VCaP (cell line): ENCODE results near the gene RAB8B.

Experiments used
- H3K27ac ChIP-seq: fragments of 450-650 bp; 2 replicates; pipeline ENCODE4 v1.5.1; 2017
- CTCF ChIP-seq: fragments of 450-650 bp; conservative IDR thresholded peaks from 2 replicates; pipeline ENCODE4 v1.5.1; 2017; ENCODE audit warnings: mild to moderate bottlenecking, moderate library complexity

The RAB8B gene

GRCh38 chr15:63211092-63211490, 21.7 kb downstream of the RAB8B start:
- peak overlapping the region; percentile 99 for H3K27ac ChIP-seq
- no peak for TF ChIP-seq CTCF

GRCh38 chr15:63211549-63211948, 22.1 kb downstream of the RAB8B start:
- TF ChIP-seq CTCF, result no peak
- H3K27ac ChIP-seq, result peak overlapping the region; percentile 99

DNA sequence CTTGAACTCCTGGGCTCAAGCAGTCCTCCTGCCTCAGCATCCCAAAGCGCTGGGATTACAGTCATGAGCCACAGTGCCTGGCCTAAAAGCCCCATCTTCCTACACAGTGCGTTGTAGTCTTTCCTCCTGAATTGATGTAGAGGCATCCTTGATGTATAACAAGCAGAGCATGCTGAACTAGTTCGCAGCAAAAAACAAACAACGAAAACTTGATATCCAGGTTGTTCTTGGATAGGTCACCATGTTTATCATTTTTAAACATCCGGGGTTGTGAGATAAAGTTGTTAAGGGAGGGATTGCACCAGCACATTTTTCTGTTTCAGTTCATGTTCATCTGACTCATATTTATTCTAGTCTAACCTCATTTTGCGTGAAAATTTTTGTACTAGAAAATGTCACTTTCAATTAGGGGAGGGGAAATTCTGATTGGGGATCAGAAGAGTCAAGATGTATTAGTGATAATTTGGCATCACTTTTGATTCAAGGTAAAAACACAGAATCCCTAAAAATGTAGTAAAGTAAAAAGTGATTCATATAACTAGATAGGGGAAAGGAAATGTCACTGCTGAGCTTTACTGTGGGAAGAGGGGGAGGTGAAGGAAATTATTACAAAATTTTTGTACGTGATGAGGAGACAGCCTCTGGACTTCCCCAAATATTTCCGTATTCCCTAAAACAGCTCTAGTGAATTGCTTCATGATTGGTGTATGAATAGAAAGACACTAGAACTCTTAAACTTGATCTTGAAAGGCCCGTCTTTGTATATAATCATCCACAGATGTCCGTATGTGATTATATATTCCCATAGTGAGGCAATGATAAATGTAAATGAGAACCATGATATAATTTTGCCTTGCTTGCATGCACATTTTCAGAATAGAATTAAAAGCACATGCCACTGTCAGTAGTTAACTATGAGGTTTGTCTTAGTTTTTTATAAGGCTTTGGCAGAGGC, 22.9 kb downstream of the RAB8B start:
- H3K27ac ChIP-seq, result peak overlapping the region; percentile 99
- TF ChIP-seq CTCF, result no peak

DNA sequence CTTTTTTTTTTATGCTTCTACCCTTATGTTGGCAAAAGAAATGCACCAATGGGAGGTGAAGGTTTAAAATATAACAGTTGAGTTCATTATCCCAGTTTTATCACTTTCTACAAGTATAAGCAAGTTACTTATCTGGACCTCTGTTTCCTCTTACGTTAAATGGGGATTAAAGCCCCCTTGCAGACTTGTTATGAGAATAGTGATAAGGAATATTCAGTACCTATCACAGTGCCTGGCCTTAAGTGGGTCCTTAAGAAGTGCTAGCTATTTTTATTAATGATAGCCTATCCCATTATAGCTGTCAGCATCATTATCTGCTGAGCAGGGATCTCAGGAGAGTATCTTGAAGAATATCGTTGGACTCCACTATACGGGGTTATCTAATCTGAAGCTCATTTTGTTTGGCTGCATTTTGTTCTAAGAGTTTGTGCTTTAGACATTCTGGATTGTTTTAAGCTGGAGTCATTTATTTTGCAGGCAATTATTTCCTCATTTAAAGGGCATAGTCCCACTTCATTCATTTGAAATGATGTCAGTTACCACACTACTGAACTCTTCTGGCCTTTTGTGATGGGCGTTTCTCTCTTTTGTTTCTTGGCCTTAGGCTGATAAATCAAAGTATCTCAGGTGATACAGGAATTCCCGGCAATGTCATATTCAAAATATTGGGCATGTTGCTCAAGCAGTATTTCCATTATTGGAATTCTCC, 28.8 kb downstream of the RAB8B start:
- no peak for TF ChIP-seq CTCF
- no peak overlapping the region for H3K27ac ChIP-seq

GRCh38 chr15:63219196-63219710, 29.8 kb downstream of the RAB8B start:
- no peak for TF ChIP-seq CTCF

GRCh38 chr15:63221346-63221745, 31.9 kb downstream of the RAB8B start:
- H3K27ac ChIP-seq, result no peak overlapping the region
- no peak for TF ChIP-seq CTCF

More at GRCh38 chr15:63219196-63219710, 29.8 kb downstream of the RAB8B start:
- H3K27ac ChIP-seq, result no peak overlapping the region

- no peak overlapping the region for H3K27ac ChIP-seq
Observed at GRCh38 chr15:63223463-63223862, 34.1 kb downstream of the RAB8B start.

More at GRCh38 chr15:63223463-63223862, 34.1 kb downstream of the RAB8B start:
- no peak for TF ChIP-seq CTCF
